Fibroblast of lung (primary cell): Measurements from ENCODE around the gene ASPDH. TPM values are rescaled to one million over a fixed set of nuclear protein-coding genes. Genes with fewer than 3 reads are reported as not detected.

Source experiments
- DNase-seq, 2 donors: peaks; one replicate each; pipeline versions ENCODE4 v3.0.0 to v3.0.0-alpha.2; 2010; ENCODE audit warnings: low read depth in 2 of 2
- H2AFZ ChIP-seq: 2 replicates; pipeline ENCODE4 v1.5.1; 2012; ENCODE audit warnings: low read length, control low read depth, inconsistent platforms
- H3K27ac ChIP-seq: 2 replicates; pipeline ENCODE4 v1.5.1; 2011; ENCODE audit warnings: low read length, control low read depth; ENCODE audit not compliant: insufficient read depth
- H3K27me3 ChIP-seq: 2 replicates; pipeline ENCODE4 v1.5.1; 2011; ENCODE audit warnings: mild to moderate bottlenecking, low read length; ENCODE audit not compliant: control insufficient read depth, insufficient read depth
- H3K36me3 ChIP-seq: 2 replicates; pipeline ENCODE4 v1.5.1; 2011; ENCODE audit warnings: low read length; ENCODE audit not compliant: control insufficient read depth, insufficient read depth
- H3K4me1 ChIP-seq: 2 replicates; pipeline ENCODE4 v1.5.1; 2011; ENCODE audit warnings: low read length; ENCODE audit not compliant: control insufficient read depth, insufficient read depth; ENCODE audit errors: extremely low read depth
- H3K4me2 ChIP-seq: 2 replicates; pipeline ENCODE4 v1.5.1; 2011; ENCODE audit warnings: low read length, control low read depth; ENCODE audit not compliant: insufficient read depth; ENCODE audit errors: extremely low read depth
- H3K4me3 ChIP-seq, 4 experiments: fragments of 200-600 bp in 1 of 4; sonication (generic) in 1 of 4; replicated peaks in 1 of 4; 2 replicates each; pipeline ENCODE4 v1.5.1; 2011 to 2016; ENCODE audit warnings: low read length in 4 of 4, low read depth in 3 of 4, mild to moderate bottlenecking in 3 of 4, control low read depth in 2 of 4, inconsistent platforms in 1 of 4, mixed read lengths in 1 of 4; ENCODE audit not compliant: insufficient read depth in 1 of 4; ENCODE audit errors: control extremely low read depth in 1 of 4
- H3K79me2 ChIP-seq: 2 replicates; pipeline ENCODE4 v1.5.1; 2012; ENCODE audit warnings: mild to moderate bottlenecking, low read length, inconsistent platforms; ENCODE audit not compliant: control insufficient read depth, insufficient read depth
- H3K9ac ChIP-seq: 2 replicates; pipeline ENCODE4 v1.5.1; 2011; ENCODE audit warnings: mild to moderate bottlenecking, low read length, control low read depth; ENCODE audit not compliant: insufficient read depth
- H3K9me3 ChIP-seq: 2 replicates; pipeline ENCODE4 v1.5.1; 2012; ENCODE audit warnings: low read depth, low read length; ENCODE audit not compliant: control insufficient read depth, insufficient read depth
- H4K20me1 ChIP-seq: 2 replicates; pipeline ENCODE4 v1.5.1; 2011; ENCODE audit warnings: low read length; ENCODE audit not compliant: control insufficient read depth, insufficient read depth; ENCODE audit errors: extremely low read depth
- CTCF ChIP-seq, 2 donors: IDR thresholded peaks in 1 of 2; conservative IDR thresholded peaks in 1 of 2; 1 replicate in 1 of 2; 2 replicates in 1 of 2; pipeline ENCODE4 v1.5.1; 2011 to 2012; ENCODE audit warnings: low read length in 2 of 2, control low read depth in 1 of 2, inconsistent platforms in 1 of 2, low read depth in 1 of 2, mild to moderate bottlenecking in 1 of 2
- EZH2 ChIP-seq: IDR thresholded peaks from 2 replicates; pipeline ENCODE4 v1.5.1; 2012; ENCODE audit warnings: low read length, control low read depth, mild to moderate bottlenecking; ENCODE audit errors: missing control alignments
- polyA plus RNA-seq, 2 donors: library from polyadenylated mRNA; depleted of rRNA in 1 of 2; stranded (reverse) in 1 of 2; unstranded in 1 of 2; fragments of >200 nt; gene quantifications; 2 replicates each; pipeline ENCODE4 v1.2.1, GENCODE V29; 2011 to 2012; ENCODE audit warnings: missing spikeins in 1 of 2
- total RNA-seq: library from RNA; depleted of rRNA; stranded (reverse); fragments of >200 nt; gene quantifications from 2 replicates; pipeline ENCODE4 v1.2.1, GENCODE V29; 2014

Gene ASPDH
- total and polyA plus RNA-seq, 2 donors (not counting 1 experiment from before 2014, with no cell fraction given): not detected

GRCh38 chr19:50520822-50521465, 7.2 kb upstream of the ASPDH start:
- no peak for DNase-seq
- Histone ChIP-seq H3K4me2 (no peak overlapping the region), H2AFZ (no peak overlapping the region), H3K27ac (no peak overlapping the region), H3K36me3 (no peaks in the 10 kb centered on the region), H3K9ac (no peak overlapping the region), H3K9me3 (no peaks in the 10 kb centered on the region), H3K27me3 (no peaks in the 10 kb centered on the region), H3K4me1 (no peaks in the 10 kb centered on the region), H4K20me1 (no peaks in the 10 kb centered on the region), H3K79me2 (no peaks in the 10 kb centered on the region), H3K4me3 (no peak overlapping the region)
- TF ChIP-seq CTCF (conservative IDR thresholded peaks at IDR 0.05 in 1 of 2, IDR thresholded peaks at IDR 0.05 in 1 of 2; ENCODE audit: low read depth in 1 of 2, low read length in 2 of 2) (no peak), EZH2 (no peak)

DNA sequence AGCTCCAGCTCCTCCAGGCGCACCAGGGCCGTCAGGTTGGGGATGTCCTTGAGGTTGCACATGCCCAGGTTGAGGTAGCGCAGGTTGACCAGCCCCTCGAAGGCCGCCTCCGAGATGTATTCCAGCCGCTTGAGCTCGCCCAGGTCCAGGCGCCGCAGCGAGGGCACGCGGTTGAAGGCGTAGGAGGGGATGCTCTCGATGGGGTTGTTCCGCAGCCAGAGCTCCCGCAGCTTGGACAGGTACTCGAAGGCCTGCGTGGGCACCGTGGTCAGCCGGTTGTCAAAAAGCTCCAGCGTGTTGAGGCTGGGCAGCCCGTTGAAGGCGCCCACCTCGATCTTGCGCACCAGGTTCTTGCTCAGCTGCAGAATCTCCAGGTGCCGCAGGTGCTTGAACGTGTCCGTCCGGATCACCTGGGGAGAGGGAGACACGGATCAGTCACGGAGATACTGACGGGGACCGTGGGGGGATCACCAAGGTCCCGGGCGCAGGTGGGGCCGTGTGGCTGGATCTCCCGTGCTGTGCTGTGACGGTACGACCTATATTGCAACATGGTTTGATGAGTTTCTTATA, 5.4 kb upstream of the ASPDH start:
- no peak overlapping the region for H2AFZ ChIP-seq
- TF ChIP-seq EZH2 (no peak), CTCF (conservative IDR thresholded peaks at IDR 0.05 in 1 of 2, IDR thresholded peaks at IDR 0.05 in 1 of 2; ENCODE audit: low read depth in 1 of 2, low read length in 2 of 2) (no peak)
- no peak overlapping the region for H3K4me3 ChIP-seq
- no peaks in the 10 kb centered on the region for H3K27me3 ChIP-seq
- H3K4me2 ChIP-seq: no peak overlapping the region
- H3K27ac ChIP-seq: no peak overlapping the region
- no peaks in the 10 kb centered on the region for H3K9me3 ChIP-seq
- no peak for DNase-seq
- no peak overlapping the region for H3K9ac ChIP-seq
- no peaks in the 10 kb centered on the region for H3K79me2 ChIP-seq
- H3K36me3 ChIP-seq: no peaks in the 10 kb centered on the region
- H3K4me1 ChIP-seq: no peaks in the 10 kb centered on the region
- no peaks in the 10 kb centered on the region for H4K20me1 ChIP-seq

GRCh38 chr19:50518091-50519005, 4.6 kb upstream of the ASPDH start:
- TF ChIP-seq CTCF (conservative IDR thresholded peaks at IDR 0.05 in 1 of 2, IDR thresholded peaks at IDR 0.05 in 1 of 2; ENCODE audit: low read depth in 1 of 2, low read length in 2 of 2) (no peak), EZH2 (no peak)
- Histone ChIP-seq H3K4me3 (no peak overlapping the region), H3K9me3 (no peaks in the 10 kb centered on the region), H3K36me3 (no peaks in the 10 kb centered on the region), H3K27me3 (no peaks in the 10 kb centered on the region), H2AFZ (no peak overlapping the region), H3K4me1 (no peaks in the 10 kb centered on the region), H3K4me2 (no peak overlapping the region), H4K20me1 (no peaks in the 10 kb centered on the region), H3K79me2 (no peaks in the 10 kb centered on the region), H3K27ac (no peak overlapping the region), H3K9ac (no peak overlapping the region)
- DNase-seq: no peak
